Natural killer cell treated with Interleukin-12 subunit alpha and Interleukin-12 subunit beta and Interleukin-15 and Interleukin-18, amount 100 ng/mL, for 72 hours (primary cell): ENCODE measurements around the gene CTU2. TPM values are rescaled to one million over a fixed set of nuclear protein-coding genes. Genes with fewer than 3 reads are reported as not detected.

Source experiments
- ATAC-seq, 2 donors: fragments of 150-1000 bp; cut with Tn5 transposase in 1 of 2; sonication (Bioruptor Pico), chemical (Tn5 transposase) in 1 of 2; 2 replicates each; pipeline ENCODE4 v1.10.0; 2021
- DNase-seq: peaks from one replicate; pipeline ENCODE4 v3.0.0; 2022; ENCODE audit warnings: low spot score
- H3K27ac Mint-ChIP-seq, 2 donors: 1 replicate in 1 of 2; 2 replicates in 1 of 2; pipeline ENCODE4 v1.8.0; 2022; ENCODE audit warnings: mixed read lengths in 2 of 2, mild to moderate bottlenecking in 1 of 2, moderate library complexity in 1 of 2
- H3K27me3 Mint-ChIP-seq, 2 donors: 1 replicate in 1 of 2; 2 replicates in 1 of 2; pipeline ENCODE4 v1.8.0; 2022; ENCODE audit warnings: mixed read lengths in 2 of 2
- H3K36me3 Mint-ChIP-seq: one replicate; pipeline ENCODE4 v1.8.0; 2022; ENCODE audit warnings: mixed read lengths
- H3K4me1 Mint-ChIP-seq, 2 donors: 1 replicate in 1 of 2; 2 replicates in 1 of 2; pipeline ENCODE4 v1.8.0; 2022; ENCODE audit warnings: low read depth in 2 of 2, mixed read lengths in 2 of 2, mild to moderate bottlenecking in 1 of 2
- H3K4me3 Mint-ChIP-seq: one replicate; pipeline ENCODE4 v1.8.0; 2022; ENCODE audit warnings: mixed read lengths
- H3K9me3 Mint-ChIP-seq: 2 replicates; pipeline ENCODE4 v1.8.0; 2022; ENCODE audit warnings: mixed read lengths
- total RNA-seq, 2 donors: library from RNA; stranded (reverse); gene quantifications; one replicate each; pipeline ENCODE4 v1.2.3, GENCODE V29; 2022

Gene CTU2
- total RNA-seq, 2 donors from 2014 or later, result 39.0 to 80.4 TPM

DNA sequence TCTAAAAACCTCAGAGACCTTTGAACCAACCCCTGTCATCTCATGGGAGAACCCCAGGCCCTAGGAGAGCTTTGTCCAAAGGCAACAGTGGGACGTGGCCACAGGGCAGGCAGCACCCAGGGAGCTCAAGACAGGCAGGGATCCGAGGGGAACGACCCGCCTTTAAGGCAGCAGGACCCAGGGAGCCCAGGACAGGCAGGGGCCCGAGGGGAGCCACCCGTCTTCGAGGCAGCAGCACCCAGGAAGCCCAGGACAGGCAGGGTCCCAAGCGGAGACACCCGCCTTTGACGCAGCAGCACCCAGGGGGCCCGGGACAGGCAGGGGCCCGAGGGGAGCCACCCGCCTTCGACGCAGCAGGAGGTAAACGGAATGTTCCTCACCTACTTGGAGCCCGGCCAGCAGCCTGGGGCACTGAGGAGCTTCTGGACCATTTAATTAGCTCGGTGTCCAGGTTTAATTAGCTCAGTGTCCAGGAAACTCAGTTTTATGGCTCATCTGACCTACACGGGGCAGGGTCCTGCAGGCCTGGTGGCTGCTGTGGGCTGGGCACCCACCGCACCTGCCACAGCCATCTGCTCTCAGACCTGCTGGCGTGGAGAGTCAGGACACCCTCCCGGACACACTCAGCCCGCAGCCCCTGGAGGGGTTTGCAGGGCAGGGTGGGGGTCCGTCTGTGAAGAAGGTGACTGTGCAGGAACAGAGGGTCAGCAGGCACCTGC lies 54.3 kb downstream of the CTU2 start:
- ATAC-seq, result no peak
- Mint-ChIP-seq H3K27me3 (no peaks in the 10 kb centered on the region), H3K4me1 (peaks cover 10 to 15% of the 10 kb centered on the region in 2 donors), H3K4me3 (no peak overlapping the region), H3K27ac (no peak overlapping the region), H3K9me3 (no peaks in the 10 kb centered on the region), H3K36me3 (no peaks in the 10 kb centered on the region)
- no peak for DNase-seq

DNA sequence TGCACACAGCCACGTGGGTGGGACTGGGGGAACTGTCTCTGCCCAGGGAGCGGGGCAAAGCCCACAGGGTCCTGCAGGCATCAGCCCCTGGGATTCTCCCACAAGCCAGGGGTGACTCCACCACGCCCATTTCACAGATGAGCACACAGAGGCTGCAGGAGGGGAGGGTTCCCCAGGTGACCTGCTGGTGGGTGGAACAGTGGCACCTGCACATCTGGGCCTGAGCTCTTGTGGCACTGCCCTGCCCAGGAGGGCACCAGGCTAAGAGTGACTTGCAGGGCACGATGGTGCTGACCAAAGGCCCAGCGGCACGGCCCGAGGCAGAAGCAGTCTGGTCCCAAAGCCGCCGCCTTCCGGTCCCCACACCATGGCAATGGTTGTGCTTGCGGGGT lies 54.8 kb downstream of the CTU2 start:
- H3K9me3 Mint-ChIP-seq, result no peaks in the 10 kb centered on the region
- no peak overlapping the region for H3K4me3 Mint-ChIP-seq
- no peaks in the 10 kb centered on the region for H3K27me3 Mint-ChIP-seq
- no peak for ATAC-seq
- no peak for DNase-seq
- peaks cover 13 to 19% of the 10 kb centered on the region in 2 donors for H3K4me1 Mint-ChIP-seq
- no peaks in the 10 kb centered on the region for H3K36me3 Mint-ChIP-seq
- no peak overlapping the region for H3K27ac Mint-ChIP-seq

DNA sequence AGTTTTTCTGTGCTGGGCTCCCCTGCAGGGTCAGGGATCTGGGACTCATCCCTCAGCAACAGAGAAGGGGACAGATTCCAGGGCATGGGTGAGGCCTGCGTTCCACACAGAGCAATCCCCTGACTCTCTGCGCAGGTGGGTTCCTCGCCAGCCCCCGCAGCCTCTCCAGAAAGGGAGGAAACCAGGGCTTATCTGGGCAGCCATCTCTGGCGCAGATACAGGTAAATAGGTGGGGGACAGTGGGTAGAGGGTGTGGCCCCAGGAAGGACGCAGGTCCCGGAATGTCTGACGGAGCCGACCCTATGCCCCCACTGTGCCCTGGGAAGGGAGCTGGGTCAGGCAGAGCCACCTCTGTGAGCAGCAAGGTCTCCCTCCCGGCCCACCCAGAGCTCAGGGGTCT lies 55.5 kb downstream of the CTU2 start:
- Mint-ChIP-seq H3K4me1 (peaks cover 15 to 20% of the 10 kb centered on the region in 2 donors), H3K4me3 (no peak overlapping the region), H3K9me3 (no peaks in the 10 kb centered on the region), H3K27ac (no peak overlapping the region), H3K27me3 (no peaks in the 10 kb centered on the region), H3K36me3 (no peaks in the 10 kb centered on the region)
- no peak for DNase-seq
- no peak for ATAC-seq

DNA sequence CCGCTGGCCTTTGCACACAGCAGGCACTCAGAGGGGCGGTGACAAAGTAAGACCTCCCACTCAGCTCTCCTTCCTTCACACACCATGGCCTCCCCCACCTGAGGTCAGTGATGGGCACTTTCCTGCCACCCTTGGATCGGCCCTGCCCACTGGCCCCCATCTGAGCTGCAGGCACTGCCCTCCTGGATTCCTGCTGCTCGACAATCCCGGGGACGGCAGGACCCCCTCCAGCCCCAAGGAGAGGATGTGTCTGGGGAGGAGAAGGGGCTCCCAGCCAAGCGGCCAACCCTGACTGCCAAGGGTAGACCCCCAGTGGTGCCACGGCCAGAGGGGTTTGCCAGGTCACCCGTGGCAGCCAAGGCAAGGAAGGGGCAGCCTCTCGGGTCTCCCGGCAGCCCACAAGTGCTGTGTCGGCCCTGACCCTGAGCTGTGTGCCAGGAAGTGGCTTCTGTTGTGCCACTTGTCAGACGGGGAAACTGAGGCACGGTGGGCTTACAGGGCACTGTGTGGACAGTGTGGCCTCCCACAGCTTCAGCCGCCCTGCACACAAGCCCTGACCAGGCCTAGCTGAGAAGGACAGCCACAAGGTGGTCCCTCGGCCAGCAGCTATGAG lies 56.1 kb downstream of the CTU2 start:
- H3K36me3 Mint-ChIP-seq, result no peaks in the 10 kb centered on the region
- no peaks in the 10 kb centered on the region for H3K27me3 Mint-ChIP-seq
- ATAC-seq (no peak), DNase-seq (no peak)
- H3K4me3 Mint-ChIP-seq, result no peak overlapping the region
- peaks cover 20 to 24% of the 10 kb centered on the region in 2 donors for H3K4me1 Mint-ChIP-seq
- H3K9me3 Mint-ChIP-seq, result no peaks in the 10 kb centered on the region
- no peak overlapping the region for H3K27ac Mint-ChIP-seq

DNA sequence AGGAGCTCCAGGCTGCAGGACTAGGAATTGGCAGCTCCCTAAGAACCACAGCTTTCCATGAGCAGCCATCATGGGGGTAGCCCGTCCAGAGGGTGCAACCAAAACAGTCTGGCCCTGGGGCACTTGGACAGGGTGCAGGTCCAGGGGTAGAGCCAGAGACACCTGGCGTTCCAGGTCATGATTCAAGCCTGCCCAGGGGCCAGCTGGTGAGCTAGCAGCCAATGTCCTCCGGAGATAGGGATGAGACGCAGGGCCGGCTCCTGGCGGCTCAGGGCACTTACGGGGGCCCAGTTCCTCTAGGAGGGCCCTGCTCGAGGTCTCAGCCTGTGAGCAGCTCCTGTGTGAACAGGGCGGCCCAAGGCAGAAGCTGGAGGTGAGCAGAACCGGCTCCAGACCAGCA lies 56.6 kb downstream of the CTU2 start:
- H3K4me1 Mint-ChIP-seq, result peaks cover 21 to 26% of the 10 kb centered on the region in 2 donors
- ATAC-seq, result no peak
- H3K9me3 Mint-ChIP-seq, result no peaks in the 10 kb centered on the region
- H3K36me3 Mint-ChIP-seq, result no peaks in the 10 kb centered on the region
- H3K27ac Mint-ChIP-seq, result no peak overlapping the region
- no peaks in the 10 kb centered on the region for H3K27me3 Mint-ChIP-seq
- no peak for DNase-seq
- H3K4me3 Mint-ChIP-seq, result no peak overlapping the region

DNA sequence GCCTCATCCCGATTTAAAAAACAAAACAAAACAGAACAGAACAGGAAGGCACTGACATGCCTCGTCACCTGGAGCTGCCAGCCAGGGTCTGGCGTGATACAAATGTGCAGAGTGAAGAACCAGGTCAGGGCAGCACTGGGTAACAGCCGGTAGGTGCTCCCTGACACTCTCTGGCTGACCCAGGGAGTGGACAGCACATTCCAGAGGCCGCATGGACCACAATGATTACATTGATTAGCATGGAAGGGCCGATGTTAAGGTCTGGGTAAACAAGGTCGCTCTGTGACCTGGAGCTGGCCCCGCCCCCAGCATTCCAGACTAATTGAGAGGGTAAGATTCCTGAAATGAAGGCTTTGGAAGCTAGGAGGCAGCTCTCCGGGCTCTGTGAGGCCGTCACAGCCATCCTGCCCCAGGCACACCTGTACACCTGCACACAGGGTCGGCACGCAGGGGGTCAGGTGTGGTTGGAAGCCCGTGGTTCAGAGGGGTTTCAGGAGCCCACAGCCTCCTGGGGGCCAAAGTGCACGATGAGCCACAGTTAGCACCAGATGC lies 57.3 kb downstream of the CTU2 start:
- H3K27me3 Mint-ChIP-seq, result no peaks in the 10 kb centered on the region
- H3K36me3 Mint-ChIP-seq, result no peaks in the 10 kb centered on the region
- peak overlapping the region in 1 of 2 donors; percentile 13 for H3K27ac Mint-ChIP-seq
- no peak for DNase-seq
- no peak for ATAC-seq
- no peak overlapping the region for H3K4me3 Mint-ChIP-seq
- H3K4me1 Mint-ChIP-seq, result peaks cover 19 to 21% of the 10 kb centered on the region in 2 donors
- H3K9me3 Mint-ChIP-seq, result no peaks in the 10 kb centered on the region

DNA sequence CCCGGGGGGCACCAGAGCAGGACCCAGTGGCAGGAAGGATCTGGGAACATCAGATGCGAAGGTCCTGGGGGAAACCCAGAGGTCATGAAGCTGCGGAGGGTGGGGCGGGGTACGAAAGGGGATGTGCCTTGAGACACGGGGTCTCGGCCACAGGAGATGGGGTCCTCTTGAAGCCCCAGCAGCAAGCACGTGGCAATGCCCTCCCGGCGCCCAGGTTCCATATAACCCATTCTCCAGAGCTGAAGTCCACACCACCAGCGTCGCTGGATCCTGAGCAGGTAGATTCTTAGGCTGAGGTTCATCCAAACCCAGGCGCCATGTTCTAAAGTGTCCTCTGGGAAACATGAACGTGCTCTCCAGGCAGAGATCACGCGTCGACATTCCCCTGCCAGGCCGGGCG lies 57.8 kb downstream of the CTU2 start:
- H3K9me3 Mint-ChIP-seq, result no peaks in the 10 kb centered on the region

DNA sequence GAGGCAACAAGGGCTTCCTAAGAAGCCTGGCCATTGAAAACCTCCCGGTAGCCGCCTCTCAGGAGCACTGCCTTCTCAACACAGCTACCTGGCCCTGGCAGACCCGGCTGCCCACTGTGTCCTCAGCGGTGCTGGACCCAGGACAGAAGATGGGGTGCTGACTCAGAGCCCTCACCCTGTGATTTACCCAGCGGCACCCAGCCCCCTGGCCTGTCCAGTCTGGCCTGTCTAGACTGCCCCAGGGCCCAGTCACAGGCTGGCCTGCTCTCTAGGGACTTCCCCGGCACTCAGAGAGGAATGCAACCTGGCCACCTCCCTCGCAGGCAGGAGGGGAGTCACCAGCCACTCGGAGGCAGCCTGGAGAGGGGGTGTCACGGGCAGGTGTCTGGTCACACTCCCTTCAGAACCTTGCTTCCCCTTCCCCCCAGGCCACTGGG lies 58.6 kb downstream of the CTU2 start:
- Mint-ChIP-seq H3K27me3 (no peaks in the 10 kb centered on the region), H3K36me3 (no peaks in the 10 kb centered on the region), H3K27ac (no peak overlapping the region), H3K9me3 (no peaks in the 10 kb centered on the region), H3K4me1 (peaks cover 15 to 24% of the 10 kb centered on the region in 2 donors), H3K4me3 (no peak overlapping the region)
- DNase-seq (no peak), ATAC-seq (no peak)

More for the DNA sequence above, 57.8 kb downstream of the CTU2 start:
- H3K27me3 Mint-ChIP-seq, result no peaks in the 10 kb centered on the region
- H3K4me1 Mint-ChIP-seq, result peaks cover 15 to 19% of the 10 kb centered on the region in 2 donors
- no peak for ATAC-seq
- DNase-seq, result no peak
- no peak overlapping the region for H3K4me3 Mint-ChIP-seq
- H3K36me3 Mint-ChIP-seq, result no peaks in the 10 kb centered on the region
- no peak overlapping the region for H3K27ac Mint-ChIP-seq

Other genes starting within 250 kb of the CTU2 start
- gene ZC3H18, start 136.1 kb upstream of the CTU2 start, total RNA-seq, result 100 to 1,000 TPM in 1 of 2 donors, 10 to 100 TPM in 1; 85.0 to 148 TPM
- 1 to 10 TPM in 1 of 2 donors, under 1 TPM in 1; 0.64 to 1.0 TPM for gene IL17C, start 67.9 kb upstream of the CTU2 start, total RNA-seq
- gene CYBA, start 55.5 kb upstream of the CTU2 start, total RNA-seq, result 100 to 1,000 TPM; 268 to 386 TPM
- 100 to 1,000 TPM in 1 of 2 donors, 10 to 100 TPM in 1; 77.2 to 124 TPM for gene MVD, start 43.4 kb upstream of the CTU2 start, total RNA-seq
- 1 to 10 TPM in 1 of 2 donors, under 1 TPM in 1; 0.42 to 1.2 TPM for gene SNAI3, start 20.0 kb upstream of the CTU2 start, total RNA-seq
- 10 to 100 TPM; 29.1 to 49.4 TPM for gene RNF166, start 95 bp upstream of the CTU2 start, total RNA-seq
- 100 to 1,000 TPM in 1 of 2 donors, 10 to 100 TPM in 1; 84.8 to 298 TPM for gene PIEZO1, start 78.7 kb downstream of the CTU2 start, total RNA-seq
- gene CDT1, start 97.3 kb downstream of the CTU2 start, total RNA-seq, result 100 to 1,000 TPM in 1 of 2 donors, 10 to 100 TPM in 1; 50.0 to 129 TPM
- gene APRT, start 105.4 kb downstream of the CTU2 start, total RNA-seq, result 100 to 1,000 TPM; 142 to 192 TPM
- gene GALNS, start 150.4 kb downstream of the CTU2 start, total RNA-seq, result 10 to 100 TPM; 27.3 to 46.3 TPM
- gene TRAPPC2L, start 150.6 kb downstream of the CTU2 start, total RNA-seq, result 10 to 100 TPM; 37.8 to 48.3 TPM
- not detected for gene PABPN1L, start 160.2 kb downstream of the CTU2 start, total RNA-seq